Activated CD8-positive, alpha-beta T cell treated with anti-CD3 and anti-CD28 coated beads for 36 hours (primary cell): ENCODE results near the gene CPSF7. TPM values are rescaled to one million over a fixed set of nuclear protein-coding genes. Genes with fewer than 3 reads are reported as not detected.

Experiments
- ATAC-seq: fragments of 200-7000 bp; cut with Tn5 transposase; one replicate; pipeline ENCODE4 v1.10.0; 2021; ENCODE audit warnings: mild to moderate bottlenecking, moderate library complexity
- CTCF ChIA-PET: fragments of 350-600 bp; sonication (Branson Sonifier 250); formaldehyde crosslinking; loops from one replicate; lab custom pipeline; 2021; ENCODE audit warnings: antibody characterized with exemption; lab: Charles Lee
- POLR2A ChIA-PET: fragments of 350-600 bp; sonication (Branson Sonifier 250); formaldehyde crosslinking; loops from one replicate; lab custom pipeline; 2021; ENCODE audit warnings: antibody characterized with exemption; lab: Charles Lee
- DNase-seq: peaks from one replicate; pipeline ENCODE4 v3.0.0-alpha.2; 2020
- H3K27ac Mint-ChIP-seq: one replicate; pipeline ENCODE4 v1.8.0; 2021; ENCODE audit warnings: mild to moderate bottlenecking, mixed read lengths
- H3K27me3 Mint-ChIP-seq: one replicate; pipeline ENCODE4 v1.8.0; 2021; ENCODE audit warnings: mixed read lengths
- H3K36me3 Mint-ChIP-seq: one replicate; pipeline ENCODE4 v1.8.0; 2021; ENCODE audit warnings: low read depth, mixed read lengths
- H3K4me1 Mint-ChIP-seq: one replicate; pipeline ENCODE4 v1.8.0; 2021; ENCODE audit warnings: low read depth, mixed read lengths
- H3K4me3 Mint-ChIP-seq: one replicate; pipeline ENCODE4 v1.8.0; 2021; ENCODE audit warnings: mild to moderate bottlenecking, moderate library complexity, mixed read lengths
- H3K9me3 Mint-ChIP-seq: one replicate; pipeline ENCODE4 v1.8.0; 2021; ENCODE audit warnings: mixed read lengths
- CTCF ChIP-seq: fragments of 200-600 bp; IDR thresholded peaks from one replicate; pipeline ENCODE4 v1.8.0; 2022; ENCODE audit warnings: antibody characterized with exemption, mild to moderate bottlenecking
- intact Hi-C: fragments of 100-400 bp; cut with micrococcal nuclease; formaldehyde crosslinking; loops from one replicate; pipeline ENCODE4 v1.10.0; 2022
- total RNA-seq, 2 experiments: library from RNA; stranded (reverse); gene quantifications; one replicate each; pipeline ENCODE4 v1.2.3, GENCODE V29; 2021

CPSF7 gene
- total RNA-seq, 2 experiments from 2014 or later, result 98.5 to 105 TPM

GRCh38 chr11:61403658-61404057, 26.1 kb downstream of the CPSF7 start:
- intact Hi-C loops, result no loop called here
- peaks cover 1% of the 10 kb centered on the region for H3K4me1 Mint-ChIP-seq
- ATAC-seq (no peak), DNase-seq (no peak)
- no peak for TF ChIP-seq CTCF
- H3K36me3 Mint-ChIP-seq, result peaks cover 40% of the 10 kb centered on the region
- no peak overlapping the region for H3K4me3 Mint-ChIP-seq
- ChIA-PET POLR2A (interaction anchor here (1.1 kb wide), 1 partner anchor 22 kb away, joined by 4 read pairs; no protein-coding TSS in a partner anchor), CTCF (interaction anchor here (4.3 to 6.9 kb wide), 2 partner anchors 18 to 68 kb away, joined by 28 to 43 read pairs; no protein-coding TSS in a partner anchor)
- no peaks in the 10 kb centered on the region for H3K27me3 Mint-ChIP-seq
- no peak overlapping the region for H3K27ac Mint-ChIP-seq
- no peaks in the 10 kb centered on the region for H3K9me3 Mint-ChIP-seq

- Mint-ChIP-seq H3K27ac (no peak overlapping the region), H3K4me3 (no peak overlapping the region), H3K36me3 (peaks cover 30% of the 10 kb centered on the region)
These were observed 28.2 kb downstream of the CPSF7 start for GRCh38 chr11:61401573-61401972.

GRCh38 chr11:61401173-61401572, 28.6 kb downstream of the CPSF7 start:
- Mint-ChIP-seq H3K36me3 (peaks cover 27% of the 10 kb centered on the region), H3K27ac (peak overlapping the region; percentile 6), H3K9me3 (no peaks in the 10 kb centered on the region), H3K4me3 (no peak overlapping the region), H3K4me1 (no peaks in the 10 kb centered on the region), H3K27me3 (no peaks in the 10 kb centered on the region)
- CTCF ChIA-PET, result interaction anchor here (1.1 to 6.9 kb wide), 6 partner anchors 9 to 147 kb away, joined by 3 to 43 read pairs (median 9); no protein-coding TSS in a partner anchor
- no peak for TF ChIP-seq CTCF
- DNase-seq, result no peak
- POLR2A ChIA-PET, result interaction anchor here (0.6 to 2.1 kb wide), 8 partner anchors 9 to 91 kb away, joined by 3 to 18 read pairs (median 6); partner anchors contain the start of genes CPSF7, SDHAF2 and TMEM216
- no peak for ATAC-seq
- intact Hi-C loops, result no loop called here

More at GRCh38 chr11:61401573-61401972, 28.2 kb downstream of the CPSF7 start:
- ATAC-seq (no peak), DNase-seq (no peak)
- CTCF ChIA-PET, result interaction anchor here (0.9 to 6.9 kb wide), 8 partner anchors 10 to 215 kb away, joined by 3 to 43 read pairs (median 4); no protein-coding TSS in a partner anchor
- intact Hi-C loops, result no loop called here
- no peaks in the 10 kb centered on the region for H3K9me3 Mint-ChIP-seq
- H3K4me1 Mint-ChIP-seq, result no peaks in the 10 kb centered on the region
- no peaks in the 10 kb centered on the region for H3K27me3 Mint-ChIP-seq
- TF ChIP-seq CTCF, result no peak
- POLR2A ChIA-PET, result interaction anchor here (0.6 to 2.1 kb wide), 11 partner anchors 10 to 95 kb away, joined by 3 to 18 read pairs (median 5); partner anchors contain the start of genes CPSF7, CYB561A3, SDHAF2 and TMEM138

GRCh38 chr11:61392981-61393595, 36.7 kb downstream of the CPSF7 start:
- peaks cover 24% of the 10 kb centered on the region for H3K4me1 Mint-ChIP-seq
- H3K4me3 Mint-ChIP-seq, result peak overlapping the region; percentile 80
- H3K36me3 Mint-ChIP-seq, result peaks cover 12% of the 10 kb centered on the region
- peak; percentile 41 for ATAC-seq
- DNase-seq, result peak; percentile 35
- no peaks in the 10 kb centered on the region for H3K27me3 Mint-ChIP-seq
- POLR2A ChIA-PET, result interaction anchor here (0.8 to 4.5 kb wide), 16 partner anchors 9 to 551 kb away, joined by 3 to 27 read pairs (median 4); partner anchors contain the start of genes CPSF7, CYB561A3, DDB1 and SDHAF2
- intact Hi-C loops, result no loop called here
- peak; percentile 28 for TF ChIP-seq CTCF
- CTCF ChIA-PET, result interaction anchor here (0.7 to 5.7 kb wide), 15 partner anchors 8 to 488 kb away, joined by 3 to 101 read pairs (median 4); partner anchors contain the start of genes CYB561A3, SDHAF2, TKFC and TMEM138
- peak overlapping the region; percentile 88 for H3K27ac Mint-ChIP-seq
- H3K9me3 Mint-ChIP-seq, result no peaks in the 10 kb centered on the region
